ENCODE measurements around the gene DSCAML1. TPM values are rescaled to one million over a fixed set of nuclear protein-coding genes. Genes with fewer than 3 reads are reported as not detected.

DSCAML1 gene
- total RNA-seq, 4 donors from 2014 or later = 2.9 to 5.8 (median 3.3) TPM

- no peak overlapping the region for H3K27ac ChIP-seq
- intact Hi-C loops (cut with DNase I; ENCODE audit: low total_unique reads) (no loop called here), in situ Hi-C loops (cut with MboI; ENCODE audit: low pct_ligation_motif_present in 1 of 4, low pct_unique_long_range_greater_than_20kb in 1 of 4, low sequenced_read_pairs in 3 of 4) (loop anchor here (10.0 to 25.0 kb wide), 6 partner anchors 343 to 618 kb away; partner anchors contain the start of genes TMPRSS13 (in 2 of the 4), DSCAML1 (in 1 of the 4) and FXYD2 (in 1 of the 4))
- no peak overlapping the region for H3K4me3 ChIP-seq
- no peak for DNase-seq
- TF ChIP-seq EP300 (IDR thresholded peaks at IDR 0.05; ENCODE audit: low read depth) = no peak
- no peak for TF ChIP-seq POLR2A (IDR thresholded peaks at IDR 0.05)
- TF ChIP-seq CTCF (IDR thresholded peaks at IDR 0.05) = no peak
- no peak for TF ChIP-seq POLR2AphosphoS5 (IDR thresholded peaks at IDR 0.05)
- WGBS, 2 donors (ENCODE audit: low coverage in 1 of 2) = 50 to 71% methylated on average over 4 to 8 of the region's 8 CpGs
- H3K36me3 ChIP-seq = no peaks in the 10 kb centered on the region
- H3K9me3 ChIP-seq = no peaks in the 10 kb centered on the region
- peaks cover 6% of the 10 kb centered on the region for H3K27me3 ChIP-seq
- H3K4me1 ChIP-seq = no peaks in the 10 kb centered on the region
Observed at GRCh38 chr11:117444256-117444655, 352.8 kb downstream of the DSCAML1 start.

- H3K4me3 ChIP-seq = no peak overlapping the region
- in situ Hi-C loops (cut with MboI; ENCODE audit: low pct_ligation_motif_present in 1 of 4, low pct_unique_long_range_greater_than_20kb in 1 of 4, low sequenced_read_pairs in 3 of 4) (loop anchor here (10.0 to 25.0 kb wide), 6 partner anchors 344 to 619 kb away; partner anchors contain the start of genes TMPRSS13 (in 2 of the 4), DSCAML1 (in 1 of the 4) and FXYD2 (in 1 of the 4)), intact Hi-C loops (cut with DNase I; ENCODE audit: low total_unique reads) (no loop called here)
- no peaks in the 10 kb centered on the region for H3K4me1 ChIP-seq
- no peak for TF ChIP-seq POLR2AphosphoS5 (IDR thresholded peaks at IDR 0.05)
- peak; percentile 24 to 64 (median 48) for TF ChIP-seq CTCF (IDR thresholded peaks at IDR 0.05)
- no peaks in the 10 kb centered on the region for H3K36me3 ChIP-seq
- 50% methylated on average over 38 of the region's 38 CpGs; no CpG with 5 or more reads in 1 of the 2 donors for WGBS, 2 donors (ENCODE audit: low coverage in 1 of 2)
- H3K27ac ChIP-seq = no peak overlapping the region
- peaks cover 6% of the 10 kb centered on the region for H3K27me3 ChIP-seq
- no peaks in the 10 kb centered on the region for H3K9me3 ChIP-seq
- DNase-seq = peak; percentile 35
Observed at GRCh38 chr11:117443266-117444186, 353.5 kb downstream of the DSCAML1 start.

GRCh38 chr11:117442869-117443239, 354.2 kb downstream of the DSCAML1 start:
- Histone ChIP-seq H3K27me3 (peaks cover 6% of the 10 kb centered on the region), H3K4me3 (no peak overlapping the region), H3K36me3 (no peaks in the 10 kb centered on the region), H3K4me1 (no peaks in the 10 kb centered on the region), H3K27ac (no peak overlapping the region), H3K9me3 (no peaks in the 10 kb centered on the region)
- 88% methylated on average over 12 of the region's 12 CpGs; no CpG with 5 or more reads in 1 of the 2 donors for WGBS, 2 donors (ENCODE audit: low coverage in 1 of 2)
- intact Hi-C loops (cut with DNase I; ENCODE audit: low total_unique reads) (no loop called here), in situ Hi-C loops (cut with MboI; ENCODE audit: low pct_ligation_motif_present in 1 of 4, low pct_unique_long_range_greater_than_20kb in 1 of 4, low sequenced_read_pairs in 3 of 4) (loop anchor here (10.0 to 25.0 kb wide), 6 partner anchors 344 to 619 kb away; partner anchors contain the start of genes TMPRSS13 (in 2 of the 4), DSCAML1 (in 1 of the 4) and FXYD2 (in 1 of the 4))
- DNase-seq = no peak
- TF ChIP-seq POLR2A (IDR thresholded peaks at IDR 0.05) (no peak), CTCF (IDR thresholded peaks at IDR 0.05) (no peak), EP300 (IDR thresholded peaks at IDR 0.05; ENCODE audit: low read depth) (no peak), POLR2AphosphoS5 (IDR thresholded peaks at IDR 0.05) (no peak)
